Measurements from ENCODE around the gene PTGER1.

DNA sequence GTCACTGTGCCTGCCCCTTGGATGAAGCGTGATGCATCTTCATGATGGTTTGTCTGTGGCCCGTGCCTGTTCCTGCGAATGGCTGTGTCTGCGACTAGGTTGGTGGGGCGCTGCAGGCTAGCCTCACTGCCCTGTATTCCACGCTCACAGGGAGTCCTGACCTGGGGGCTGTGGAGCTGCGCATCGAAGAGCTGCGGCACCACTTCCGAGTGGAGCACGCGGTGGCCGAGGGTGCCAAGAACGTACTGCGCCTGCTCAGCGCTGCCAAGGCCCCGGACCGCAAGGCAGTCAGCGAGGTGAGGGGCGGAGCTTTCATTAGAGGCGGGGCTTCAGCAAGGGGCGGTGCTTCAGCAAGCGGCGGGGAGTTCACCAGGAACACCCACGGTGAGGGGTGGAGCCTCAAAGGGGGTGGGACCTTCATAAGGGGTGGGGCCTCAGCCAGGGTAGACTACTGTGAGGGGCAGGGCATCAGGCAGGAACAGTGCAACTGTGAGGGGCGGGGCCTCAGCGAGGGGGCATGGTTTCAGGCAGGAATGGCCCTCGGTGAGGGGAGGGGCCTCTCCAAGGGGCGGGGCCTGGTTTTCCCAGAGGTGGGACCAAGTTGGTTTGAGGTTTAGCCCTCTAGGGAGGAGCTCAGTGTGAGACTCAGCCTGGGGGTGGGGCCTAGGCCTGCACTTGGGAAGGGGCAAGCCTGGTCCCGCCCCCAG is 24.8 kb downstream of the PTGER1 start:
- TF ChIP-seq, protein P1, sequence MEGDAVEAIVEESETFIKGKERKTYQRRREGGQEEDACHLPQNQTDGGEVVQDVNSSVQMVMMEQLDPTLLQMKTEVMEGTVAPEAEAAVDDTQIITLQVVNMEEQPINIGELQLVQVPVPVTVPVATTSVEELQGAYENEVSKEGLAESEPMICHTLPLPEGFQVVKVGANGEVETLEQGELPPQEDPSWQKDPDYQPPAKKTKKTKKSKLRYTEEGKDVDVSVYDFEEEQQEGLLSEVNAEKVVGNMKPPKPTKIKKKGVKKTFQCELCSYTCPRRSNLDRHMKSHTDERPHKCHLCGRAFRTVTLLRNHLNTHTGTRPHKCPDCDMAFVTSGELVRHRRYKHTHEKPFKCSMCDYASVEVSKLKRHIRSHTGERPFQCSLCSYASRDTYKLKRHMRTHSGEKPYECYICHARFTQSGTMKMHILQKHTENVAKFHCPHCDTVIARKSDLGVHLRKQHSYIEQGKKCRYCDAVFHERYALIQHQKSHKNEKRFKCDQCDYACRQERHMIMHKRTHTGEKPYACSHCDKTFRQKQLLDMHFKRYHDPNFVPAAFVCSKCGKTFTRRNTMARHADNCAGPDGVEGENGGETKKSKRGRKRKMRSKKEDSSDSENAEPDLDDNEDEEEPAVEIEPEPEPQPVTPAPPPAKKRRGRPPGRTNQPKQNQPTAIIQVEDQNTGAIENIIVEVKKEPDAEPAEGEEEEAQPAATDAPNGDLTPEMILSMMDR (optimal IDR thresholded peaks at IDR 0.05 in 1 of 3, IDR thresholded peaks at IDR 0.05 in 1 of 3, conservative IDR thresholded peaks at IDR 0.05 in 1 of 3; ENCODE audit: extremely low read depth in 1 of 3, insufficient read depth in 2 of 3, low read length in 3 of 3) = no peak
- no peak for TF ChIP-seq EZH2 (IDR thresholded peaks at IDR 0.05; ENCODE audit: low read length)

Measured in keratinocyte (primary cell).